ENCODE results near the gene DACT3. TPM values are rescaled to one million over a fixed set of nuclear protein-coding genes. Genes with fewer than 3 reads are reported as not detected.

Gene DACT3
- total RNA-seq, 2 experiments from 2014 or later = 0.42 TPM

GRCh38 chr19:46620267-46620666 lies 40.7 kb downstream of the DACT3 start:
- Mint-ChIP-seq H3K4me3 (no peak overlapping the region), H3K27me3 (ENCODE audit: low read depth) (no peaks in the 10 kb centered on the region), H3K9me3 (ENCODE audit: insufficient read depth) (no peaks in the 10 kb centered on the region), H3K27ac (peak overlapping the region; percentile 87), H3K4me1 (ENCODE audit: low read depth) (peaks cover 80% of the 10 kb centered on the region), H3K36me3 (ENCODE audit: low read depth) (peaks cover 2% of the 10 kb centered on the region)
- ATAC-seq (no peak), DNase-seq (no peak)
- POLR2A ChIA-PET = interaction anchor here (1.4 to 4.8 kb wide), 5 partner anchors 10 to 20 kb away, joined by 4 to 21 read pairs (median 5); partner anchors contain the start of gene CALM3
- CTCF ChIA-PET = interaction anchor here (0.9 to 15.9 kb wide), 6 partner anchors 4 to 42 kb away, joined by 3 to 350 read pairs (median 125); partner anchors contain the start of genes DACT3 and PTGIR

GRCh38 chr19:46618670-46619231 lies 42.2 kb downstream of the DACT3 start:
- ChIA-PET POLR2A (interaction anchor here (1.1 to 4.8 kb wide), 6 partner anchors 11 to 96 kb away, joined by 3 to 21 read pairs (median 8); partner anchors contain the start of gene CALM3), CTCF (interaction anchor here (0.9 to 14.0 kb wide), 6 partner anchors 9 to 125 kb away, joined by 3 to 350 read pairs (median 4); partner anchors contain the start of genes DACT3 and PTGIR)
- Mint-ChIP-seq H3K36me3 (ENCODE audit: low read depth) (peaks cover 2% of the 10 kb centered on the region), H3K4me1 (ENCODE audit: low read depth) (peaks cover 79% of the 10 kb centered on the region), H3K4me3 (no peak overlapping the region), H3K9me3 (ENCODE audit: insufficient read depth) (no peaks in the 10 kb centered on the region), H3K27ac (peak overlapping the region; percentile 87), H3K27me3 (ENCODE audit: low read depth) (no peaks in the 10 kb centered on the region)
- ATAC-seq (peak; percentile 12), DNase-seq (no peak)

GRCh38 chr19:46617601-46618000 lies 43.4 kb downstream of the DACT3 start:
- H3K4me1 Mint-ChIP-seq (ENCODE audit: low read depth) = peaks cover 83% of the 10 kb centered on the region
- no peak overlapping the region for H3K4me3 Mint-ChIP-seq
- ATAC-seq = no peak
- CTCF ChIA-PET = interaction anchor here (0.8 to 14.0 kb wide), 9 partner anchors 10 to 223 kb away, joined by 3 to 350 read pairs (median 5); partner anchors contain the start of genes CALM3, DACT3 and PTGIR
- POLR2A ChIA-PET = interaction anchor here (1.1 to 4.8 kb wide), 7 partner anchors 10 to 97 kb away, joined by 4 to 21 read pairs (median 11); partner anchors contain the start of gene CALM3
- peak overlapping the region; percentile 94 for H3K27ac Mint-ChIP-seq
- no peak for DNase-seq
- peaks cover 4% of the 10 kb centered on the region for H3K36me3 Mint-ChIP-seq (ENCODE audit: low read depth)
- no peaks in the 10 kb centered on the region for H3K27me3 Mint-ChIP-seq (ENCODE audit: low read depth)
- no peaks in the 10 kb centered on the region for H3K9me3 Mint-ChIP-seq (ENCODE audit: insufficient read depth)

GRCh38 chr19:46616631-46617322 lies 44.2 kb downstream of the DACT3 start:
- Mint-ChIP-seq H3K27ac (peak overlapping the region; percentile 94), H3K27me3 (ENCODE audit: low read depth) (no peaks in the 10 kb centered on the region), H3K9me3 (ENCODE audit: insufficient read depth) (no peaks in the 10 kb centered on the region), H3K36me3 (ENCODE audit: low read depth) (peaks cover 6% of the 10 kb centered on the region), H3K4me3 (peak overlapping the region; percentile 49), H3K4me1 (ENCODE audit: low read depth) (peaks cover 83% of the 10 kb centered on the region)
- POLR2A ChIA-PET = interaction anchor here (0.8 to 4.8 kb wide), 6 partner anchors 9 to 94 kb away, joined by 3 to 21 read pairs (median 12); partner anchors contain the start of gene CALM3
- CTCF ChIA-PET = interaction anchor here (0.8 to 14.0 kb wide), 11 partner anchors 9 to 222 kb away, joined by 3 to 350 read pairs (median 5); partner anchors contain the start of genes CALM3, DACT3 and PTGIR
- peak; percentile 26 for ATAC-seq
- peak; percentile 60 for DNase-seq

GRCh38 chr19:46615966-46616365 lies 45.0 kb downstream of the DACT3 start:
- CTCF ChIA-PET = interaction anchor here (1.0 to 14.0 kb wide), 8 partner anchors 8 to 221 kb away, joined by 3 to 350 read pairs (median 10); partner anchors contain the start of genes CALM3, DACT3, GNG8 and PTGIR
- DNase-seq = no peak
- ATAC-seq = no peak
- H3K4me1 Mint-ChIP-seq (ENCODE audit: low read depth) = peaks cover 83% of the 10 kb centered on the region
- peak overlapping the region; percentile 82 for H3K27ac Mint-ChIP-seq
- POLR2A ChIA-PET = interaction anchor here (1.4 to 4.8 kb wide), 7 partner anchors 8 to 93 kb away, joined by 3 to 29 read pairs (median 15); partner anchors contain the start of genes CALM3 and DACT3
- no peak overlapping the region for H3K4me3 Mint-ChIP-seq
- H3K9me3 Mint-ChIP-seq (ENCODE audit: insufficient read depth) = no peaks in the 10 kb centered on the region
- H3K36me3 Mint-ChIP-seq (ENCODE audit: low read depth) = peaks cover 11% of the 10 kb centered on the region
- H3K27me3 Mint-ChIP-seq (ENCODE audit: low read depth) = no peaks in the 10 kb centered on the region

GRCh38 chr19:46614114-46614722 lies 46.8 kb downstream of the DACT3 start:
- no peaks in the 10 kb centered on the region for H3K27me3 Mint-ChIP-seq (ENCODE audit: low read depth)
- H3K4me3 Mint-ChIP-seq = no peak overlapping the region
- ATAC-seq = peak; percentile 52
- H3K27ac Mint-ChIP-seq = peak overlapping the region; percentile 78
- ChIA-PET POLR2A (interaction anchor here (0.6 to 2.9 kb wide), 5 partner anchors 9 to 91 kb away, joined by 3 to 29 read pairs (median 4); partner anchors contain the start of genes CALM3 and DACT3), CTCF (interaction anchor here (0.7 to 14.0 kb wide), 17 partner anchors 8 to 140 kb away, joined by 3 to 350 read pairs (median 5); partner anchors contain the start of genes CALM3, DACT3, GNG8 and PTGIR)
- DNase-seq = peak; percentile 88
- H3K4me1 Mint-ChIP-seq (ENCODE audit: low read depth) = peaks cover 81% of the 10 kb centered on the region
- peaks cover 26% of the 10 kb centered on the region for H3K36me3 Mint-ChIP-seq (ENCODE audit: low read depth)
- no peaks in the 10 kb centered on the region for H3K9me3 Mint-ChIP-seq (ENCODE audit: insufficient read depth)

- Mint-ChIP-seq H3K36me3 (ENCODE audit: low read depth) (peaks cover 33% of the 10 kb centered on the region), H3K27me3 (ENCODE audit: low read depth) (no peaks in the 10 kb centered on the region), H3K4me1 (ENCODE audit: low read depth) (peaks cover 80% of the 10 kb centered on the region), H3K9me3 (ENCODE audit: insufficient read depth) (no peaks in the 10 kb centered on the region), H3K27ac (peak overlapping the region; percentile 64), H3K4me3 (no peak overlapping the region)
- ATAC-seq (no peak), DNase-seq (no peak)
- CTCF ChIA-PET = interaction anchor here (0.7 to 14.0 kb wide), 14 partner anchors 13 to 140 kb away, joined by 3 to 350 read pairs (median 6); partner anchors contain the start of genes CALM3, DACT3, GNG8 and PTGIR
- POLR2A ChIA-PET = interaction anchor here (1.5 to 2.9 kb wide), 3 partner anchors 9 to 48 kb away, joined by 4 to 29 read pairs (median 15); partner anchors contain the start of genes CALM3 and DACT3
Observed at GRCh38 chr19:46613525-46613924, 47.5 kb downstream of the DACT3 start.

- H3K4me3 Mint-ChIP-seq = peak overlapping the region; percentile 44
- no peaks in the 10 kb centered on the region for H3K9me3 Mint-ChIP-seq (ENCODE audit: insufficient read depth)
- peaks cover 49% of the 10 kb centered on the region for H3K36me3 Mint-ChIP-seq (ENCODE audit: low read depth)
- ChIA-PET CTCF (interaction anchor here (0.8 to 14.0 kb wide), 19 partner anchors 11 to 229 kb away, joined by 3 to 350 read pairs (median 4); partner anchors contain the start of genes CALM3, DACT3 and PTGIR), POLR2A (interaction anchor here (0.7 to 4.0 kb wide), 11 partner anchors 9 to 901 kb away, joined by 3 to 84 read pairs (median 4); partner anchors contain the start of gene CALM3)
- DNase-seq = no peak
- H3K27ac Mint-ChIP-seq = peak overlapping the region; percentile 83
- ATAC-seq = peak; percentile 31
- no peaks in the 10 kb centered on the region for H3K27me3 Mint-ChIP-seq (ENCODE audit: low read depth)
- H3K4me1 Mint-ChIP-seq (ENCODE audit: low read depth) = peaks cover 77% of the 10 kb centered on the region
Observed at GRCh38 chr19:46611776-46612175, 49.2 kb downstream of the DACT3 start.

- Mint-ChIP-seq H3K4me1 (ENCODE audit: low read depth) (peaks cover 76% of the 10 kb centered on the region), H3K27ac (peak overlapping the region; percentile 83), H3K36me3 (ENCODE audit: low read depth) (peaks cover 56% of the 10 kb centered on the region), H3K9me3 (ENCODE audit: insufficient read depth) (no peaks in the 10 kb centered on the region), H3K4me3 (peak overlapping the region; percentile 44), H3K27me3 (ENCODE audit: low read depth) (no peaks in the 10 kb centered on the region)
- peak; percentile 68 for DNase-seq
- POLR2A ChIA-PET = interaction anchor here (0.7 to 4.0 kb wide), 12 partner anchors 9 to 900 kb away, joined by 3 to 84 read pairs (median 4); partner anchors contain the start of gene CALM3
- peak; percentile 45 for ATAC-seq
- CTCF ChIA-PET = interaction anchor here (0.8 to 14.0 kb wide), 14 partner anchors 11 to 143 kb away, joined by 3 to 350 read pairs (median 4); partner anchors contain the start of genes CALM3, DACT3 and PTGIR
Observed at GRCh38 chr19:46610851-46611770, 49.9 kb downstream of the DACT3 start.

- no peak overlapping the region for H3K4me3 Mint-ChIP-seq
- peak overlapping the region; percentile 83 for H3K27ac Mint-ChIP-seq
- no peaks in the 10 kb centered on the region for H3K9me3 Mint-ChIP-seq (ENCODE audit: insufficient read depth)
- ATAC-seq = no peak
- no peaks in the 10 kb centered on the region for H3K27me3 Mint-ChIP-seq (ENCODE audit: low read depth)
- DNase-seq = no peak
- peaks cover 76% of the 10 kb centered on the region for H3K4me1 Mint-ChIP-seq (ENCODE audit: low read depth)
- ChIA-PET CTCF (interaction anchor here (1.1 to 14.0 kb wide), 5 partner anchors 10 to 143 kb away, joined by 3 to 350 read pairs (median 84); partner anchors contain the start of genes CALM3, DACT3 and PTGIR), POLR2A (interaction anchor here (1.2 to 4.0 kb wide), 4 partner anchors 9 to 49 kb away, joined by 3 to 84 read pairs (median 10); partner anchors contain the start of gene CALM3)
- peaks cover 61% of the 10 kb centered on the region for H3K36me3 Mint-ChIP-seq (ENCODE audit: low read depth)
Observed at GRCh38 chr19:46610413-46610775, 50.6 kb downstream of the DACT3 start.

Measured in activated CD8-positive, alpha-beta T cell treated with anti-CD3 and anti-CD28 coated beads, Interleukin-2, amount 10 ng/mL, durations not matched to agents 7 days and 5 days (primary cell).